HFFc6 (cell line): ENCODE results near the gene SAMSN1. TPM values are rescaled to one million over a fixed set of nuclear protein-coding genes. Genes with fewer than 3 reads are reported as not detected.
"Not testable (repeated sequence)": the region's sequence is repeated elsewhere in the genome, so short reads cannot be mapped to it uniquely, and the experiment has no call there.

Experiments used
- DNase-seq: peaks from one replicate; pipeline ENCODE4 v3.0.0-alpha.2; 2018
- H3K27ac Mint-ChIP-seq: 2 replicates; pipeline ENCODE4 v1.8.0; 2020; ENCODE audit warnings: mild to moderate bottlenecking, mixed read lengths
- H3K27me3 Mint-ChIP-seq: 2 replicates; pipeline ENCODE4 v1.8.0; 2021; ENCODE audit warnings: mild to moderate bottlenecking, moderate library complexity, mixed read lengths; ENCODE audit not compliant: insufficient read depth
- H3K36me3 Mint-ChIP-seq: 2 replicates; pipeline ENCODE4 v1.8.0; 2021; ENCODE audit warnings: low read depth, mixed read lengths
- H3K4me1 Mint-ChIP-seq: 2 replicates; pipeline ENCODE4 v1.8.0; 2020; ENCODE audit warnings: low read depth, mixed read lengths
- H3K4me3 Mint-ChIP-seq: 2 replicates; pipeline ENCODE4 v1.8.0; 2020; ENCODE audit warnings: mild to moderate bottlenecking, moderate library complexity, mixed read lengths
- H3K9me3 Mint-ChIP-seq: 2 replicates; pipeline ENCODE4 v1.8.0; 2020; ENCODE audit warnings: mild to moderate bottlenecking, mixed read lengths
- CTCF ChIP-seq: fragments of 200-600 bp; sonication (generic); IDR thresholded peaks from 2 replicates; pipeline ENCODE4 v1.5.0; 2021; ENCODE audit warnings: antibody characterized with exemption, mild to moderate bottlenecking
- total RNA-seq, 6 experiments: library from RNA; stranded (reverse); fragmentation: NEBNext Ultra II Directional; extraction: Animal tissue kit (Norgen Biotek cat#: 25700); gene quantifications; 2 replicates in 1 of 6; 3 replicates in 5 of 6; pipeline ENCODE4 v1.2.3, GENCODE V29; 2021

The SAMSN1 gene
- total RNA-seq, 6 experiments from 2014 or later: not detected

- Mint-ChIP-seq H3K4me1 (no peaks in the 10 kb centered on the region), H3K27me3 (no peaks in the 10 kb centered on the region), H3K9me3 (peaks cover 29% of the 10 kb centered on the region), H3K4me3 (no peak overlapping the region), H3K27ac (no peak overlapping the region), H3K36me3 (no peaks in the 10 kb centered on the region)
- DNase-seq: no peak
- TF ChIP-seq CTCF: no peak
Observed at GRCh38 chr21:14554948-14555347, 8.8 kb upstream of the SAMSN1 start.

GRCh38 chr21:14553422-14553821 lies 7.3 kb upstream of the SAMSN1 start:
- H3K27me3 Mint-ChIP-seq: no peaks in the 10 kb centered on the region
- no peaks in the 10 kb centered on the region for H3K4me1 Mint-ChIP-seq
- DNase-seq: no peak
- no peak overlapping the region for H3K27ac Mint-ChIP-seq
- H3K36me3 Mint-ChIP-seq: no peaks in the 10 kb centered on the region
- H3K9me3 Mint-ChIP-seq: peaks cover 17% of the 10 kb centered on the region
- TF ChIP-seq CTCF: no peak
- no peak overlapping the region for H3K4me3 Mint-ChIP-seq

GRCh38 chr21:14551741-14552140 lies 5.6 kb upstream of the SAMSN1 start:
- peaks cover 9% of the 10 kb centered on the region for H3K9me3 Mint-ChIP-seq
- H3K27me3 Mint-ChIP-seq: no peaks in the 10 kb centered on the region
- no peak overlapping the region for H3K27ac Mint-ChIP-seq
- no peaks in the 10 kb centered on the region for H3K4me1 Mint-ChIP-seq
- H3K36me3 Mint-ChIP-seq: no peaks in the 10 kb centered on the region
- no peak for DNase-seq
- TF ChIP-seq CTCF: no peak
- no peak overlapping the region for H3K4me3 Mint-ChIP-seq

GRCh38 chr21:14550135-14550534 lies 4.0 kb upstream of the SAMSN1 start:
- DNase-seq: no peak
- peaks cover 5% of the 10 kb centered on the region for H3K9me3 Mint-ChIP-seq
- H3K27me3 Mint-ChIP-seq: no peaks in the 10 kb centered on the region
- no peak for TF ChIP-seq CTCF
- no peaks in the 10 kb centered on the region for H3K4me1 Mint-ChIP-seq
- H3K4me3 Mint-ChIP-seq: no peak overlapping the region
- H3K36me3 Mint-ChIP-seq: no peaks in the 10 kb centered on the region
- no peak overlapping the region for H3K27ac Mint-ChIP-seq

DNA sequence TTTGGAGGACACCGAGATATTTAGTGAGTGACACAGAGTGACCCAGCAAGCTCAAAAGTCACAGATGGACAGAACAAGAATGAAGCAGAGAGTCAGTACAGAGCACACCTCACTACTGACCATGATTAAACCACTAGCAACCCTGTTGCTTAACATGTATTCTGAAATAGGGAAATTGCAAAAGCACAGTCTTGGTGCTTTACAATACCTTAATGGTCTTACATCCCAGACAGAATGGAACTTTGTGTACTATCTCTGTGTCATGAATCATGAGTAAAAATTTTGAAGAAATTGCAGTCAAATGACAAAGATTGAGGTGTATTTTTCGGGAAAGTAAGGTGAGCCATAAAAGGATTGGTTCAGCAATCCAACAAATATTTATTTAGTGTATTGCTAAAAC lies 2.7 kb upstream of the SAMSN1 start:
- Mint-ChIP-seq H3K4me1 (no peaks in the 10 kb centered on the region), H3K9me3 (no peaks in the 10 kb centered on the region; the same call in 1 of the 2 replicates), H3K4me3 (no peak overlapping the region), H3K27me3 (no peaks in the 10 kb centered on the region), H3K27ac (no peak overlapping the region), H3K36me3 (no peaks in the 10 kb centered on the region)
- DNase-seq: no peak
- TF ChIP-seq CTCF: no peak

DNA sequence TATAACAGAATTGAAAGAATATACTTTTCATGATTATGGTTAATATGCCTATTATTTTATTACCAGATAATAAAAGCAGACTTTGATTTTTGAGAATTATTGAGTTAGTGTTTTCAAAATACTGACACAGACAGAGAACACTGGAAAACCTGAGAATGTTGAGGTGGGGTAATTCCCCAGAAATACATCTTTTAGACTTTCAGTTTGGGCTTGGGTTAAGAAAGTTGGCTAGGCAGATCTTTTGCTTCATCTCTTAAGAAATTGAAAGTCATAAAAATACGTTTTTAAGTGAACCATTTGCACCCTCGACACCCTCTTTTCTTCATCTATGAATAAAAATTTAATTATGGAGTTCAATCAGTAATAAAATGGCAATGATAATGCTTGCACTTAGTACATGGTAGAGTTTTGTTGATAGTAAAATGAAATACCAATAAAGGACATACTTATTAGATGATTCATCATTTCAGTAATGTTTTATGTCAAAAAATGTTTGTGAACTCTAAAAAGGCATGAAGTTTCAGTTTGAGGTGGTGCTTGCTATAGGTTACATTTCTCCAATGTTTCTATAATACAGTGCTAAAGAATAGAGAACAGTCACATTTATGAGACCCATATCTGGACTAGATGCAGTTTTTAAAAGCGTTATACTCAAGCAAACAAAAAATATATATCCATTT lies 1.9 kb upstream of the SAMSN1 start:
- no peak for DNase-seq
- Mint-ChIP-seq H3K27ac (no peak overlapping the region), H3K9me3 (no peaks in the 10 kb centered on the region; the same call in 1 of the 2 replicates), H3K4me1 (no peaks in the 10 kb centered on the region), H3K36me3 (no peaks in the 10 kb centered on the region), H3K4me3 (no peak overlapping the region), H3K27me3 (no peaks in the 10 kb centered on the region)
- TF ChIP-seq CTCF: no peak

DNA sequence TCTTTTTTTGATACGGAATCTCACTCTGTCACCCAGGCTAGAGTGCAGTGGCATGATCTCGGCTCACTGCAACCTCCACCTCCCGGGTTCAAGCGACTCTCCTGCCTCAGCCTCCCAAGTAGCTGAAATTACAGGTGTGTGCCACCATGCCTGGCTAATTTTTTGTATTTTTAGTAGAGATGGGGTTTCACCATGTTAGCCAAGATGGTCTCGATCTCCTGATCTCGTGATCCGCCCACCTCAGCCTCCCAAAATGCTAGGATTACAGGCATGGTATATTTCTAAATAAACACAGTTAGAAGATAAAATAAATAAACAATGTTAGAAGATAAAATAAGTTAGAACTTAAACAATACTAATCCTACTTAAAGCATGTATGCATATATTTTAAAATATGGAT lies 604 bp upstream of the SAMSN1 start:
- not testable (repeated sequence) for H3K4me1 Mint-ChIP-seq, DNase-seq, H3K4me3 Mint-ChIP-seq, H3K27me3 Mint-ChIP-seq, H3K27ac Mint-ChIP-seq, H3K36me3 Mint-ChIP-seq, H3K9me3 Mint-ChIP-seq
